ENCODE results near the gene ATP6V0E2. TPM values are rescaled to one million over a fixed set of nuclear protein-coding genes. Genes with fewer than 3 reads are reported as not detected.

ATP6V0E2 gene
- total and polyA plus RNA-seq, 2 donors from 2014 or later: 19.8 to 138 TPM

- Histone ChIP-seq H3K4me3 (ENCODE audit: low read length in 3 of 3) (no peak overlapping the region), H3K9me3 (ENCODE audit: control insufficient read depth in 2 of 3, insufficient read depth in 1 of 3, low read length in 3 of 3) (no peaks in the 10 kb centered on the region), H3K4me1 (ENCODE audit: control insufficient read depth in 2 of 3, insufficient read depth in 2 of 3, low read depth in 1 of 3, low read length in 3 of 3) (no peaks in the 10 kb centered on the region), H3K27ac (ENCODE audit: low read depth in 2 of 2, low read length in 2 of 2) (no peak overlapping the region), H3K36me3 (ENCODE audit: control insufficient read depth in 2 of 3, insufficient read depth in 3 of 3, low read length in 3 of 3) (peaks cover 0 to 9% (median 4%) of the 10 kb centered on the region in 3 donors), H3K27me3 (ENCODE audit: control insufficient read depth, insufficient read depth, low read length) (no peaks in the 10 kb centered on the region), H3K9ac (ENCODE audit: low read length in 3 of 3) (no peak overlapping the region)
- DNase-seq (no peak), FAIRE-seq (no peak)
- intact Hi-C loops (cut with DNase I): no loop called here
- TF ChIP-seq CTCF (IDR thresholded peaks at IDR 0.05; ENCODE audit: borderline replicate concordance, extremely low read depth, insufficient read depth): no peak
Observed at GRCh38 chr7:149849174-149849573, 24.6 kb upstream of the ATP6V0E2 start.

DNA sequence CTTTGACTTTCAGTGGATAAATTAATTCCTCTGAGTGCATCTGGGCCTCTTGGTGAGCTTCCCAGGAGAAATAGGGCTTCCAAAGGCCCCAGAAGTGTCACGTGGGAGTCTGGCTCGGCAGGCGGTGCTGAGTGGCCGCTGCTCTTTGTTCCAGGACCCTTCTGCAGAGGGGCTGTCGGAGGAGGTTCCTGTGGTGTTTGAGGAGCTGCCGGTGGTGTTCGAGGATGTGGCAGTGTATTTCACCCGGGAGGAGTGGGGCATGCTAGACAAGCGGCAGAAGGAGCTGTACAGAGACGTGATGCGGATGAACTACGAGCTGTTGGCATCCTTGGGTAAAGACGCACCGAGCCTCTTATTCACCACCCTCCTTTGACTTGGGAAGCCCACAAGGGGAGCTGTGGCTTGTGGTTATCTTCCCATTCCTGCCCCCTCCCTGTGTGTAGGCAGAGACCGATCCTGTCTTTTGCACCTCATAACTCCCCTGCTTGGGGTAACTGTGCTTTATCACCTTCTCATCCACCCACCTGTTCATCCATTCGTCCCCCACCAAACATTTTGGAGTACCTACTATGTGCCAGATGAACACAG lies 23.7 kb upstream of the ATP6V0E2 start:
- no peak for TF ChIP-seq CTCF (IDR thresholded peaks at IDR 0.05; ENCODE audit: borderline replicate concordance, extremely low read depth, insufficient read depth)
- H3K9ac ChIP-seq (ENCODE audit: low read length in 3 of 3): no peak overlapping the region
- no peak overlapping the region for H3K4me3 ChIP-seq (ENCODE audit: low read length in 3 of 3)
- no peaks in the 10 kb centered on the region for H3K9me3 ChIP-seq (ENCODE audit: control insufficient read depth in 2 of 3, insufficient read depth in 1 of 3, low read length in 3 of 3)
- FAIRE-seq: no peak
- H3K27ac ChIP-seq (ENCODE audit: low read depth in 2 of 2, low read length in 2 of 2): no peak overlapping the region
- peaks cover 0 to 9% (median 3%) of the 10 kb centered on the region in 3 donors for H3K36me3 ChIP-seq (ENCODE audit: control insufficient read depth in 2 of 3, insufficient read depth in 3 of 3, low read length in 3 of 3)
- H3K4me1 ChIP-seq (ENCODE audit: control insufficient read depth in 2 of 3, insufficient read depth in 2 of 3, low read depth in 1 of 3, low read length in 3 of 3): peaks cover 0 to 8% (median 3%) of the 10 kb centered on the region in 3 donors
- intact Hi-C loops (cut with DNase I): no loop called here
- no peak for DNase-seq
- H3K27me3 ChIP-seq (ENCODE audit: control insufficient read depth, insufficient read depth, low read length): no peaks in the 10 kb centered on the region

- DNase-seq (no peak), FAIRE-seq (no peak)
- no peak overlapping the region for H3K9ac ChIP-seq (ENCODE audit: low read length in 3 of 3)
- intact Hi-C loops (cut with DNase I): no loop called here
- peaks cover 0 to 9% (median 0%) of the 10 kb centered on the region in 3 donors for H3K36me3 ChIP-seq (ENCODE audit: control insufficient read depth in 2 of 3, insufficient read depth in 3 of 3, low read length in 3 of 3)
- H3K27me3 ChIP-seq (ENCODE audit: control insufficient read depth, insufficient read depth, low read length): no peaks in the 10 kb centered on the region
- no peak for TF ChIP-seq CTCF (IDR thresholded peaks at IDR 0.05; ENCODE audit: borderline replicate concordance, extremely low read depth, insufficient read depth)
- H3K4me1 ChIP-seq (ENCODE audit: control insufficient read depth in 2 of 3, insufficient read depth in 2 of 3, low read depth in 1 of 3, low read length in 3 of 3): peaks cover 0 to 14% (median 3%) of the 10 kb centered on the region in 3 donors
- H3K4me3 ChIP-seq (ENCODE audit: low read length in 3 of 3): no peak overlapping the region
- H3K27ac ChIP-seq (ENCODE audit: low read depth in 2 of 2, low read length in 2 of 2): no peak overlapping the region
- no peaks in the 10 kb centered on the region for H3K9me3 ChIP-seq (ENCODE audit: control insufficient read depth in 2 of 3, insufficient read depth in 1 of 3, low read length in 3 of 3)
Observed at GRCh38 chr7:149850716-149851115, 23.1 kb upstream of the ATP6V0E2 start.

GRCh38 chr7:149851449-149851848 lies 22.3 kb upstream of the ATP6V0E2 start:
- peaks cover 0 to 16% (median 3%) of the 10 kb centered on the region in 3 donors for H3K4me1 ChIP-seq (ENCODE audit: control insufficient read depth in 2 of 3, insufficient read depth in 2 of 3, low read depth in 1 of 3, low read length in 3 of 3)
- no peak for TF ChIP-seq CTCF (IDR thresholded peaks at IDR 0.05; ENCODE audit: borderline replicate concordance, extremely low read depth, insufficient read depth)
- intact Hi-C loops (cut with DNase I): no loop called here
- no peak for DNase-seq
- FAIRE-seq: no peak
- H3K27ac ChIP-seq (ENCODE audit: low read depth in 2 of 2, low read length in 2 of 2): no peak overlapping the region
- no peak overlapping the region for H3K9ac ChIP-seq (ENCODE audit: low read length in 3 of 3)
- peaks cover 0 to 9% (median 0%) of the 10 kb centered on the region in 3 donors for H3K36me3 ChIP-seq (ENCODE audit: control insufficient read depth in 2 of 3, insufficient read depth in 3 of 3, low read length in 3 of 3)
- H3K9me3 ChIP-seq (ENCODE audit: control insufficient read depth in 2 of 3, insufficient read depth in 1 of 3, low read length in 3 of 3): no peaks in the 10 kb centered on the region
- H3K27me3 ChIP-seq (ENCODE audit: control insufficient read depth, insufficient read depth, low read length): no peaks in the 10 kb centered on the region
- H3K4me3 ChIP-seq (ENCODE audit: low read length in 3 of 3): no peak overlapping the region

All from kidney (tissue), 14 donors.